NCI-H774 (cell line): Measurements from ENCODE around the gene PRPH.
"Not testable (repeated sequence)": the region's sequence is repeated elsewhere in the genome, so short reads cannot be mapped to it uniquely, and the experiment has no call there.

ENCODE experiments used
- DNase-seq: peaks from one replicate; lab custom pipeline; 2025; lab: John Stamatoyannopoulos, UW

Gene PRPH

GRCh38 chr12:49295082-49295936 lies at the start of gene PRPH:
PRPH (plus strand) TSS chr12:49295147; CDS start chr12:49295201, 54 bp downstream.
- no peak for DNase-seq

GRCh38 chr12:49251357-49251756 lies 43.6 kb upstream of the PRPH start:
- no peak for DNase-seq

GRCh38 chr12:49253033-49253623 lies 41.8 kb upstream of the PRPH start:
- DNase-seq = no peak

GRCh38 chr12:49255456-49255855 lies 39.5 kb upstream of the PRPH start:
- DNase-seq = not testable (repeated sequence)

- no peak for DNase-seq
Observed at GRCh38 chr12:49255857-49256637, 38.9 kb upstream of the PRPH start.

GRCh38 chr12:49257508-49258184 lies 37.3 kb upstream of the PRPH start:
- DNase-seq = not testable (repeated sequence)

- no peak for DNase-seq
Observed at GRCh38 chr12:49259452-49259851, 35.5 kb upstream of the PRPH start.

GRCh38 chr12:49260166-49260565 lies 34.8 kb upstream of the PRPH start:
- DNase-seq = no peak

- DNase-seq = no peak
Observed at GRCh38 chr12:49260571-49261363, 34.2 kb upstream of the PRPH start.

- DNase-seq = no peak
Observed at GRCh38 chr12:49261721-49262120, 33.2 kb upstream of the PRPH start.

GRCh38 chr12:49263400-49263763 lies 31.6 kb upstream of the PRPH start:
- DNase-seq = no peak

- no peak for DNase-seq
Observed at GRCh38 chr12:49264466-49264872, 30.5 kb upstream of the PRPH start.

GRCh38 chr12:49264873-49265792 lies 29.8 kb upstream of the PRPH start, which contains the start of gene TUBA1C:
TUBA1C (plus strand) TSS chr12:49265082; CDS start chr12:49265182, 100 bp downstream.
- DNase-seq = peak; percentile 97

GRCh38 chr12:49269191-49269590 lies 25.8 kb upstream of the PRPH start:
- DNase-seq = not testable (repeated sequence)

- DNase-seq = no peak
Observed at GRCh38 chr12:49272790-49273725, 21.9 kb upstream of the PRPH start.

- DNase-seq = no peak
Observed at GRCh38 chr12:49273726-49274395, 21.1 kb upstream of the PRPH start.

- DNase-seq = no peak
Observed at GRCh38 chr12:49274396-49275069, 20.4 kb upstream of the PRPH start.
